Astrocyte of the spinal cord (primary cell): ENCODE data around the gene UNC93B1.

Experiments
- DNase-seq: peaks from one replicate; pipeline ENCODE4 v3.0.0; 2011; ENCODE audit warnings: low read depth, low spot score
- H3K4me3 ChIP-seq: 2 replicates; pipeline ENCODE4 v1.5.1; 2011; ENCODE audit warnings: low read depth, mild to moderate bottlenecking, low read length, moderate library complexity
- CTCF ChIP-seq: IDR thresholded peaks from 2 replicates; pipeline ENCODE4 v1.5.1; 2012; ENCODE audit warnings: low read depth, mild to moderate bottlenecking, low read length, inconsistent platforms
- in situ Hi-C: cut with HindIII; loops from 2 replicates; pipeline ENCODE4 v1.10.0; 2017; ENCODE audit warnings: low sequenced_read_pairs

The UNC93B1 gene

GRCh38 chr11:68031144-68031464, 27.2 kb upstream of the UNC93B1 start:
- peak overlapping the region; percentile 85 for H3K4me3 ChIP-seq
- DNase-seq: no peak
- in situ Hi-C loops: no loop called here
- no peak for TF ChIP-seq CTCF

- H3K4me3 ChIP-seq: peak within 1 kb of the TSS; percentile 85
- DNase-seq: peak; percentile 100
- no peak for TF ChIP-seq CTCF
- in situ Hi-C loops: no loop called here
These were observed 26.6 kb upstream of the UNC93B1 start, which contains the start of gene NDUFS8 for GRCh38 chr11:68030318-68031143. Gene NDUFS8, plus strand, starts transcription at chr11:68030681. Its CDS starts 1,471 bp downstream, at chr11:68032152.

GRCh38 chr11:68028802-68029545, 25.1 kb upstream of the UNC93B1 start:
- no peak for DNase-seq
- in situ Hi-C loops: no loop called here
- no peak for TF ChIP-seq CTCF
- H3K4me3 ChIP-seq: no peak overlapping the region

- DNase-seq: no peak
- no peak overlapping the region for H3K4me3 ChIP-seq
- in situ Hi-C loops: no loop called here
- TF ChIP-seq CTCF: no peak
These were observed 23.8 kb upstream of the UNC93B1 start for GRCh38 chr11:68027667-68028066.

GRCh38 chr11:68026391-68027105, 22.7 kb upstream of the UNC93B1 start:
- DNase-seq: no peak
- in situ Hi-C loops: no loop called here
- no peak overlapping the region for H3K4me3 ChIP-seq
- TF ChIP-seq CTCF: no peak

- no peak for DNase-seq
- TF ChIP-seq CTCF: no peak
- no peak overlapping the region for H3K4me3 ChIP-seq
- in situ Hi-C loops: no loop called here
These were observed 21.1 kb upstream of the UNC93B1 start for GRCh38 chr11:68025047-68025446.
